Stimulated activated CD4-positive, alpha-beta T cell treated with anti-CD3 and anti-CD28 coated beads, TNF-alpha, amount 100 ng/mL, for 24 hours (primary cell): ENCODE data around the gene MPPED2.

Experiments
- DNase-seq, 3 experiments: peaks; one replicate each; pipeline ENCODE4 v3.0.0-alpha.2; 2020; ENCODE audit warnings: low read depth in 3 of 3

MPPED2 gene

GRCh38 chr11:30586251-30587144, at the start of gene MPPED2:
MPPED2 (minus strand) TSS chr11:30586353; CDS start chr11:30580373, 5,980 bp downstream.
- no peak for DNase-seq

- DNase-seq = no peak
These were observed 49.3 kb upstream of the MPPED2 start for GRCh38 chr11:30635401-30635989.

- DNase-seq = no peak
These were observed 45.0 kb upstream of the MPPED2 start for GRCh38 chr11:30631148-30631547.

GRCh38 chr11:30619767-30620166, 33.6 kb upstream of the MPPED2 start:
- DNase-seq = no peak

GRCh38 chr11:30617762-30618161, 31.6 kb upstream of the MPPED2 start:
- DNase-seq = no peak

GRCh38 chr11:30610628-30611027, 24.5 kb upstream of the MPPED2 start:
- DNase-seq = no peak

GRCh38 chr11:30608534-30608933, 22.4 kb upstream of the MPPED2 start:
- DNase-seq = no peak

- DNase-seq = no peak
These were observed 19.0 kb upstream of the MPPED2 start for GRCh38 chr11:30605036-30605605.

GRCh38 chr11:30603357-30603756, 17.2 kb upstream of the MPPED2 start:
- no peak for DNase-seq

- no peak for DNase-seq
These were observed 10.7 kb upstream of the MPPED2 start for GRCh38 chr11:30596832-30597231.

- DNase-seq = no peak
These were observed 9.8 kb upstream of the MPPED2 start for GRCh38 chr11:30595934-30596333.

- no peak for DNase-seq
These were observed 8.7 kb upstream of the MPPED2 start for GRCh38 chr11:30594646-30595411.

- DNase-seq = no peak
These were observed 1.2 kb upstream of the MPPED2 start for GRCh38 chr11:30587269-30587812.

GRCh38 chr11:30585892-30586250, 282 bp downstream of the MPPED2 start:
- no peak for DNase-seq

- no peak for DNase-seq
These were observed 845 bp downstream of the MPPED2 start for GRCh38 chr11:30585125-30585891.

- no peak for DNase-seq
These were observed 2.5 kb downstream of the MPPED2 start for GRCh38 chr11:30583476-30584280.

GRCh38 chr11:30582726-30583125, 3.4 kb downstream of the MPPED2 start:
- no peak for DNase-seq

- DNase-seq = no peak
These were observed 4.5 kb downstream of the MPPED2 start for GRCh38 chr11:30581675-30582074.

GRCh38 chr11:30580573-30580972, 5.6 kb downstream of the MPPED2 start:
- DNase-seq = no peak
